GM12874 (cell line): Measurements from ENCODE around the gene S100A7A.

Source experiments
- TF ChIP-seq, protein P1 (sequence below): IDR thresholded peaks from 2 replicates; pipeline ENCODE4 v1.5.1; 2011; ENCODE audit warnings: low read depth, mild to moderate bottlenecking, control low read depth, low read length, moderate library complexity; ENCODE audit not compliant: insufficient read depth

S100A7A gene

GRCh38 chr1:153389973-153390879 is 26.1 kb upstream of the S100A7A start:
- TF ChIP-seq, protein P1, sequence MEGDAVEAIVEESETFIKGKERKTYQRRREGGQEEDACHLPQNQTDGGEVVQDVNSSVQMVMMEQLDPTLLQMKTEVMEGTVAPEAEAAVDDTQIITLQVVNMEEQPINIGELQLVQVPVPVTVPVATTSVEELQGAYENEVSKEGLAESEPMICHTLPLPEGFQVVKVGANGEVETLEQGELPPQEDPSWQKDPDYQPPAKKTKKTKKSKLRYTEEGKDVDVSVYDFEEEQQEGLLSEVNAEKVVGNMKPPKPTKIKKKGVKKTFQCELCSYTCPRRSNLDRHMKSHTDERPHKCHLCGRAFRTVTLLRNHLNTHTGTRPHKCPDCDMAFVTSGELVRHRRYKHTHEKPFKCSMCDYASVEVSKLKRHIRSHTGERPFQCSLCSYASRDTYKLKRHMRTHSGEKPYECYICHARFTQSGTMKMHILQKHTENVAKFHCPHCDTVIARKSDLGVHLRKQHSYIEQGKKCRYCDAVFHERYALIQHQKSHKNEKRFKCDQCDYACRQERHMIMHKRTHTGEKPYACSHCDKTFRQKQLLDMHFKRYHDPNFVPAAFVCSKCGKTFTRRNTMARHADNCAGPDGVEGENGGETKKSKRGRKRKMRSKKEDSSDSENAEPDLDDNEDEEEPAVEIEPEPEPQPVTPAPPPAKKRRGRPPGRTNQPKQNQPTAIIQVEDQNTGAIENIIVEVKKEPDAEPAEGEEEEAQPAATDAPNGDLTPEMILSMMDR: no peak

- TF ChIP-seq, protein P1: no peak
These were observed 25.2 kb upstream of the S100A7A start, which contains the start of gene S100A8 for GRCh38 chr1:153390938-153391710. TSS of gene S100A8 (minus strand) at chr1:153391073. CDS start at chr1:153390535, 538 bp downstream.

- TF ChIP-seq, protein P1: no peak
These were observed 24.1 kb upstream of the S100A7A start for GRCh38 chr1:153392258-153392657.

DNA sequence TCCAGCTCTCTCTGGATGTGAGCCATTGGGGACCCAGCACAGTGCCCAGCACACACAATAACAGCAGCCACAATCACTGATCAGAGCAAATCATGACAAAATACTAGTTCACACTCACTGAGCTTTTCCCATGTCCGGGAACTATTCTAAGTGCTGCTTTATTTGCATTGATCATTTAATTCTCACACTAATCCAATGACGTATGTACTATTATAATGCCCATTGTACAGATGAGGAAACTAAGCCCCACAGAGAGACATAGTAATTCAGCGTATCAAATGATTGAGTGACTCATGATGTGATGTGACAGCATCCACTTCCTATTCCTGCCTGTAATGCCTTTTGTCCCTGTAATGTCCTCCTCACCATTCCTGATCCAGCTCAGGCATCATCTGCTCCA is 23.5 kb upstream of the S100A7A start:
- TF ChIP-seq, protein P1: no peak

- TF ChIP-seq, protein P1: no peak
These were observed 22.4 kb upstream of the S100A7A start for GRCh38 chr1:153393926-153394325.

GRCh38 chr1:153394391-153394790 is 21.9 kb upstream of the S100A7A start:
- TF ChIP-seq, protein P1: no peak

DNA sequence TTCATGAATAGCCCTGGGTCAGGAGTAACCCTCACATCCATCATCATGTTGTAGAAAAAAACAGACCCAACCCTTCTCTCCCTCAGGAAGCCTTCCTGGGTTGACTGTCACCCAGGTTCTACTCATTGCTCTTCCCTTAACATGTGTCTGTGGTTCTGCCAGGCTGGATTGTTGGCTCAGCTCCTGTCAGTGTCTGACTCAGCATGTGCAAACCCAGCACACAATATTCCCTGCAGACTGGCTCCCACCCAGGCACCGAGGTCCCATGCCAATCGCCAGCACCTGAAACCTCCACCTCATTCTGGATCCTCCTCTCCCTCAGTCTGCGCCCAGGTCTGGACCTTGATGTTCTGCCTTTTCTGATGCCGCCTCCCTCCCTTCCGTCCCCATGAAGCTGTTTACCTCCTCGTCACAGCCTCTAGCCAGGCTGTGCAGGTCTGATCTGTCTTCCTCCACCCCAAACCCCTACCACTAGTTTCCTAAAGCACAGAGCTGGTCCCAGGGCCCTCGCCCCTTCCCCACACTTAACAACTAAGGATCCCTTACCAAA is 21.1 kb upstream of the S100A7A start:
- TF ChIP-seq, protein P1: no peak
